ENCODE measurements around the gene PGBD1. TPM values are rescaled to one million over a fixed set of nuclear protein-coding genes. Genes with fewer than 3 reads are reported as not detected.

PGBD1 gene
- total RNA-seq, 1 experiment from 2014 or later = 3.6 TPM

DNA sequence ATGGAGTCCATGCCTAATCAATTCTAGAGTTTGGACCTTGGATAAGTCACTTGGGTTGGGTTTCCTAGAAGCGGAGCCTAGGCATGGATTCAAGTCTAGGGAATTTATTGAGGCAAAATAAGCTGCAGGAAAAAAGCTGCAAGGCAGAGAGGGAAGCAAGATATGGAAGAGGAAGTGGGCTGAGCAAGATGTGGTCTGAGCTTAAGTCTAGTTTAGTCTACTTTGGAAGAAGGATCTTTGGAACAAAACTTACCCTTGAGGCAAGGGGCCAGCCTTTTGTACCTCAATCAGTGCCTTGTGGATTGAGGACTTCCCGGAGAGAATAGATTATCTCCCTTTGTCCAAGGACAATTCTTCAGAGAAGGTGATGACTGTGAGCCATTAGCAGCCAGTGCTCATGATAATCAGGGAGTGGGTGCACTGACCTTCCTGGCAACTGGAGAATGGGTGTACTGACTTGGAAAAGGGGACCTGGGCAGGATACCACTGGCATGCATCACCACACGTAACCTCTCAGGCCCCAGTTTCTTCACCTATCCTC lies 45.4 kb upstream of the PGBD1 start:
- DNase-seq = no peak

GRCh38 chr6:28239636-28240035 lies 41.7 kb upstream of the PGBD1 start:
- intact Hi-C loops (cut with micrococcal nuclease; ENCODE audit: unreplicated experiment) = no loop called here
- DNase-seq = no peak
- Histone ChIP-seq H3K9me3 (ENCODE audit: insufficient read depth, low read depth) (no peaks in the 10 kb centered on the region), H2AFZ (no peak overlapping the region), H3K36me3 (ENCODE audit: low read depth) (no peaks in the 10 kb centered on the region), H3K4me3 (no peak overlapping the region), H3K27me3 (ENCODE audit: insufficient read depth, low read depth) (no peaks in the 10 kb centered on the region), H3K4me2 (no peak overlapping the region), H3F3A (ENCODE audit: insufficient read depth, low read depth) (no peaks in the 10 kb centered on the region), H3K9me2 (ENCODE audit: insufficient read depth) (no peaks in the 10 kb centered on the region), H3K79me2 (ENCODE audit: low read depth) (no peaks in the 10 kb centered on the region), H4K20me1 (ENCODE audit: insufficient read depth) (no peaks in the 10 kb centered on the region), H3K4me1 (replicated peaks; ENCODE audit: insufficient read depth) (no peaks in the 10 kb centered on the region), H3K27ac (no peak overlapping the region)
- no TSS peak for BruUV-seq (replicated peaks)
- CTCF ChIA-PET = no interaction called here
- TF ChIP-seq CTCF (conservative IDR thresholded peaks at IDR 0.05) (no peak), EZH2 (IDR thresholded peaks at IDR 0.05; ENCODE audit: low read depth) (no peak)
- POLR2A ChIA-PET (ENCODE audit: unreplicated experiment) = no interaction called here

More for the DNA sequence above, 45.4 kb upstream of the PGBD1 start:
- H3K9me3 ChIP-seq (ENCODE audit: insufficient read depth, low read depth) = no peaks in the 10 kb centered on the region
- no peaks in the 10 kb centered on the region for H3K36me3 ChIP-seq (ENCODE audit: low read depth)
- H3K4me1 ChIP-seq (replicated peaks; ENCODE audit: insufficient read depth) = no peaks in the 10 kb centered on the region
- BruUV-seq (replicated peaks) = no TSS peak
- H2AFZ ChIP-seq = no peak overlapping the region
- intact Hi-C loops (cut with micrococcal nuclease; ENCODE audit: unreplicated experiment) = no loop called here
- POLR2A ChIA-PET (ENCODE audit: unreplicated experiment) = no interaction called here
- H3K4me3 ChIP-seq = no peak overlapping the region
- H3K9me2 ChIP-seq (ENCODE audit: insufficient read depth) = no peaks in the 10 kb centered on the region
- H4K20me1 ChIP-seq (ENCODE audit: insufficient read depth) = no peaks in the 10 kb centered on the region
- H3K79me2 ChIP-seq (ENCODE audit: low read depth) = no peaks in the 10 kb centered on the region
- TF ChIP-seq EZH2 (IDR thresholded peaks at IDR 0.05; ENCODE audit: low read depth) = no peak
- CTCF ChIA-PET = no interaction called here
- no peak overlapping the region for H3K4me2 ChIP-seq
- no peaks in the 10 kb centered on the region for H3F3A ChIP-seq (ENCODE audit: insufficient read depth, low read depth)
- H3K27ac ChIP-seq = no peak overlapping the region
- no peaks in the 10 kb centered on the region for H3K27me3 ChIP-seq (ENCODE audit: insufficient read depth, low read depth)

DNA sequence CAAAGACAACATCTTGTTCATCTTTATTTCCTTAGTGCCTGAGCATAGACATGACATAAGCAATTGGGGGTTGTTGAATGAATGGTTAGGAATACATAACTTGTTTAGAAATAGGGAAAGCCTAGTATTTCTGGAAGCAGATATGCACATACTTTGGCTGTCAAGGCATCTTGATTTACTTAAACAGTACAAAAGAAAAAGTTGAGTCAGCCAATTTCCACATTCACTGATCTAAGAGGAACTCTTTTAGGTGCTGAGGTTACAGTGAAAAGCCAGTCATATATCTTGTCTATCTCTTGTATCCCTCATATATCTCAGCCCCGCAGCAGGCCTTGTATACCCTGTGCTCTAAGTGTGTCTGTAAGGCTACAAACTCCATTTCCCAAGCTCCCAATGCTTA lies 40.9 kb upstream of the PGBD1 start:
- Histone ChIP-seq H3K4me1 (replicated peaks; ENCODE audit: insufficient read depth) (no peaks in the 10 kb centered on the region), H3K79me2 (ENCODE audit: low read depth) (no peaks in the 10 kb centered on the region), H3K36me3 (ENCODE audit: low read depth) (no peaks in the 10 kb centered on the region), H4K20me1 (ENCODE audit: insufficient read depth) (no peaks in the 10 kb centered on the region), H3K4me3 (no peak overlapping the region), H2AFZ (no peak overlapping the region), H3K4me2 (no peak overlapping the region), H3K9me3 (ENCODE audit: insufficient read depth, low read depth) (no peaks in the 10 kb centered on the region), H3K9me2 (ENCODE audit: insufficient read depth) (no peaks in the 10 kb centered on the region), H3F3A (ENCODE audit: insufficient read depth, low read depth) (no peaks in the 10 kb centered on the region), H3K27ac (no peak overlapping the region), H3K27me3 (ENCODE audit: insufficient read depth, low read depth) (no peaks in the 10 kb centered on the region)
- no TSS peak for BruUV-seq (replicated peaks)
- DNase-seq = no peak
- TF ChIP-seq EZH2 (IDR thresholded peaks at IDR 0.05; ENCODE audit: low read depth) = no peak
- TF ChIP-seq CTCF (conservative IDR thresholded peaks at IDR 0.05) = no peak
- POLR2A ChIA-PET (ENCODE audit: unreplicated experiment) = no interaction called here
- intact Hi-C loops (cut with micrococcal nuclease; ENCODE audit: unreplicated experiment) = no loop called here
- CTCF ChIA-PET = no interaction called here

- ChIA-PET POLR2A (ENCODE audit: unreplicated experiment) (no interaction called here), CTCF (no interaction called here)
- Histone ChIP-seq H3K27ac (no peak overlapping the region), H3K9me3 (ENCODE audit: insufficient read depth, low read depth) (no peaks in the 10 kb centered on the region), H2AFZ (no peak overlapping the region), H3K4me2 (no peak overlapping the region), H3K4me3 (no peak overlapping the region), H3K79me2 (ENCODE audit: low read depth) (no peaks in the 10 kb centered on the region), H3K36me3 (ENCODE audit: low read depth) (0 out of 2 replicates have a peak, but pooled peaks cover 7% of the 10 kb centered on the region), H4K20me1 (ENCODE audit: insufficient read depth) (no peaks in the 10 kb centered on the region), H3K4me1 (replicated peaks; ENCODE audit: insufficient read depth) (no peaks in the 10 kb centered on the region), H3K9me2 (ENCODE audit: insufficient read depth) (no peaks in the 10 kb centered on the region), H3K27me3 (ENCODE audit: insufficient read depth, low read depth) (no peaks in the 10 kb centered on the region), H3F3A (ENCODE audit: insufficient read depth, low read depth) (no peaks in the 10 kb centered on the region)
- TF ChIP-seq CTCF (conservative IDR thresholded peaks at IDR 0.05) (no peak), EZH2 (IDR thresholded peaks at IDR 0.05; ENCODE audit: low read depth) (no peak)
- DNase-seq = no peak
- intact Hi-C loops (cut with micrococcal nuclease; ENCODE audit: unreplicated experiment) = no loop called here
- no TSS peak for BruUV-seq (replicated peaks)
These were observed 37.4 kb upstream of the PGBD1 start for GRCh38 chr6:28243946-28244345.

Measured in PC-9 (cell line).